ENCODE data around the gene TUBA4B. TPM values are rescaled to one million over a fixed set of nuclear protein-coding genes. Genes with fewer than 3 reads are reported as not detected.

Gene TUBA4B
- total RNA-seq, 4 donors from 2014 or later, result not detected

DNA sequence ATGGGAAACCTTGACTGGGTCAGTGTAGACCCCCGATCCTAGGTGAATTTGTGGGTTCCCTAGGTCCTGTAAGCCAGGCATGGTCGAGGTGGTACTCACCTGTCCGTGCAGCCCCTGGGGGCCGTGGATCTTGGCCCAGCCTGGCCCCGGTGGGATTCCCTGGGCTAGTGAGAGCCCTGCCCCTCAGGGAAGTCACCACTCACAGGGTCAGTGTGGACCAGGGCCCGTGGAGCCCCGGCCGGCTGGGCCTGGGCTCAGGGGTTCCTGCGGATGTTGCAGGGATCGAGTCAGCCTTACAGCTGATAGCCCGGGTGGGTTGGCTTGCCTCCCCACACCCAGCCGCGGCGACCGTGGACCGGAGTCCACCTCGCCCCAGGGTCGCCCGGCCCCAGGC lies 24.1 kb upstream of the TUBA4B start:
- ATAC-seq (ENCODE audit: low FRiP score), result peak; percentile 17
- TF ChIP-seq, protein P1, sequence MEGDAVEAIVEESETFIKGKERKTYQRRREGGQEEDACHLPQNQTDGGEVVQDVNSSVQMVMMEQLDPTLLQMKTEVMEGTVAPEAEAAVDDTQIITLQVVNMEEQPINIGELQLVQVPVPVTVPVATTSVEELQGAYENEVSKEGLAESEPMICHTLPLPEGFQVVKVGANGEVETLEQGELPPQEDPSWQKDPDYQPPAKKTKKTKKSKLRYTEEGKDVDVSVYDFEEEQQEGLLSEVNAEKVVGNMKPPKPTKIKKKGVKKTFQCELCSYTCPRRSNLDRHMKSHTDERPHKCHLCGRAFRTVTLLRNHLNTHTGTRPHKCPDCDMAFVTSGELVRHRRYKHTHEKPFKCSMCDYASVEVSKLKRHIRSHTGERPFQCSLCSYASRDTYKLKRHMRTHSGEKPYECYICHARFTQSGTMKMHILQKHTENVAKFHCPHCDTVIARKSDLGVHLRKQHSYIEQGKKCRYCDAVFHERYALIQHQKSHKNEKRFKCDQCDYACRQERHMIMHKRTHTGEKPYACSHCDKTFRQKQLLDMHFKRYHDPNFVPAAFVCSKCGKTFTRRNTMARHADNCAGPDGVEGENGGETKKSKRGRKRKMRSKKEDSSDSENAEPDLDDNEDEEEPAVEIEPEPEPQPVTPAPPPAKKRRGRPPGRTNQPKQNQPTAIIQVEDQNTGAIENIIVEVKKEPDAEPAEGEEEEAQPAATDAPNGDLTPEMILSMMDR (IDR thresholded peaks at IDR 0.05), result no peak
- no peak for DNase-seq (ENCODE audit: low spot score)

DNA sequence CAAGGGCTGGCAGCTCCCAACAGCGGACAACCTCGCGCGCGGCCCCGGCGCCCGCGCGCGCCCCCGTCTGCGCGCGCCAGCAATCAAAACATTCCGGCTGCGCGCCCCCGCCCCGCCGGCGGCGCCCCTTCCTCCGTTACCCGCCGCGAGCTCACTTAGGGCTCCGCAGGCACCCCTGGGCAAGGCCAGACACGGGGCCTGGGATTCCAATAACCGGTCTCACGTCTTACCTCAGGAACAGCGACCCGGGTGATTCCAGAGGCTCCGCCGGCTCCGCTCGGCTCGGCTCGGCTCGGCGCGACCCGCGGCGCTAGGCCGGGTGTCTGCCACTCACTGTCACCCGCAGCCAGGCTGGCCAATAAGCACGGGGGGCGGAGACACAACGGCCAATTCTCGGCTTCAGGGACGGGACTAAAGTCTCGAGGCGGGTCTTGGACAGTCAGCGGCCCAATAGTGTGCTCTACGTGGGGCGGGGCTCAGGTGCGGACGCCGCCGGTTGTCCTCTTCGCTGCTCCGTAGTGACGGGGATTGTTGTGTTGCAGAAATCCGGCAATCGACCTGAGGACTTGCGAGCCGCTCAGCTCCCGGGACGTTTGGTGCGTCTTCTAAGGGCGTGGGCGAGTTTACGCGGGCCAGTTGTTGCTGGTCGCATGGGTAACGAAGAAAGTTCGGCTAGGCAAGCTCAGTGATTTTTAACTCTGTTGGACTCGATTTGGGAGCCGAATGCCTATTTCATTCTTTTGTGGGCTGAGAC lies 23.6 kb upstream of the TUBA4B start, which contains the start of the genes ANKZF1 and ATG9A:
Gene ANKZF1, plus strand, starts transcription at position 502 of the 754 bp plus-strand sequence. CDS start 452 bp downstream, outside the sequence.
Gene ATG9A, minus strand, starts transcription at position 332 of the 754 bp plus-strand sequence. CDS start 1,612 bp downstream, outside the sequence.
- TF ChIP-seq, protein P1 (IDR thresholded peaks at IDR 0.05), result no peak
- ATAC-seq (ENCODE audit: low FRiP score) (peak; percentile 98), DNase-seq (ENCODE audit: low spot score) (peak; percentile 86)

DNA sequence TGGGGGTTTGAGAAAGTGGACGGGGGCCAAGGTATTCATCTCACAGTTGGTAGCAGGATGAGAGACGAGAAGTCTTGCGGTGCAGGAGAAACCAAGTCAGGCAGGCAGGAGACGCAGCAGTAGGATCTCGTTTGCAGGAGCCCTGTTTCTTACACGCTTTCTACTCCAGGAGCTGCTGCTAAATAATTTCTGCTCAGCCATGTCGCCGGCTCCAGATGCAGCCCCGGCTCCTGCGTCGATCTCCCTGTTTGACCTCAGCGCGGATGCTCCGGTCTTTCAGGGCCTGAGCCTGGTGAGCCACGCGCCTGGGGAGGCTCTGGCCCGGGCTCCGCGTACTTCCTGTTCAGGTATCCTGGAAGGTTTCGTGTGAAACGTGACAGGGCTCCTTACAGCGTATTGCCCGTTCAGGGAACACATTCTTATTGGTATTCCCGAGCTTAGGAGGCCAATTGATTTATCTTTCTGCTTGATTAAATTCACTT lies 22.9 kb upstream of the TUBA4B start:
- DNase-seq (ENCODE audit: low spot score) (no peak), ATAC-seq (ENCODE audit: low FRiP score) (peak; percentile 36)
- TF ChIP-seq, protein P1 (IDR thresholded peaks at IDR 0.05), result no peak

DNA sequence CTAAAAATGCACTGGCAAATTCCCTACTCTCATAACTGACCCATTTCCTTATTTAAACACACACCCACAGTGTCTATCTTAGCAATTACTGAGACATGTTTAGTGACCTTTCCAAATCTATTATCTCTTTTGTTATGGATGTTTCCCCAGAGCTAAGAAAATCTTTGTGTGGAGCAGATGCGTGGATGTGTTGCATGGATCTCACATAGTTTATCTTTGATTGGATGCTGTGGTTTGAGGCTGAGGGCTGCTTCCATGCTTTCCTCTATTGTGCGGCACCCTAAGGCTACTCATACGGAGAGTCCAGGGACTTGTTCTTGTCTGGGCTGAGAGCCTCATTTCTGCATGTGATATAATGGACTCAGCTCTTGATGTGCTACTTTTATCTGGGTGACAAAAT lies 18.7 kb upstream of the TUBA4B start:
- DNase-seq (ENCODE audit: low spot score) (no peak), ATAC-seq (ENCODE audit: low FRiP score) (no peak)
- TF ChIP-seq, protein P1 (IDR thresholded peaks at IDR 0.05), result no peak

DNA sequence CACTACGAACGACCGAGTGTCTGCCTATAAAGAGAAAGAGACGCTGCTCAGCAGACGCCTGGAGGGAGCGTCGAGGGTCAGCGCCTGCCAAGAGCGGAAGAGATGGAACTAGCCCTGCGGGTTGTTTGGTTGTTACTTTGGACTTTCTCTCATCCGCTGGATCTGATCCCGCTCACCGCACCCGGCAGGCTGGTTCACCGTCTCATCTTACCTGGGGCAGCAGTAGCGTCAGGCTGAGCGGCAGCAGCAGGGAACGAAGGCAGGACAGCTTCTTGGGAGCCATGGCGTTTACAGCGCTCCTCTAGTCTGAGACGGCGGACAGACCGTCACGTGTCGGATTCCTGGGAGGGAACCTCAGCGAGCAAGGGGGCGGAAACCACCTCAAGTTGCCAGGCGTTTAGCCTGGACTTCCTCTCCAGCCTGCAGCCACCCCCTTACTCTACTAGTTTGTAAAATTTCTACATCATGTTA lies 9.7 kb upstream of the TUBA4B start:
- ATAC-seq (ENCODE audit: low FRiP score) (peak; percentile 41), DNase-seq (ENCODE audit: low spot score) (no peak)
- TF ChIP-seq, protein P1 (IDR thresholded peaks at IDR 0.05), result no peak

DNA sequence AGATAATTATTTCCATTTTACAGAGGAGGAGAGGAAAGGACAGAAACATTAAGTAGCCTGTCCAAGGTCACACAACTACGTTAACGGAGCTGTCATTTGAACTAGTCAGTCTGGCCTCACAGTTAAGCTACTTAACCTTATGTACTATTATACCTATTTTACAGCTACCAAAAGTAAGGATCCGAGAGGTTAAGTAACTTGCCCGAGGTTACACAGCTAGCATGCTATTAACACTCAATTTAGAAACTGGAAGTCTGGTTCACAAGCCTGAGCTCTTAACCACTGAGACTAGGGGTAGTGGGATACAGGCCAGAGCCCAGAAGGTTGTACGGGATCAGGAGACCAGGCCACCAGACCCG lies 8.3 kb upstream of the TUBA4B start:
- DNase-seq (ENCODE audit: low spot score), result no peak
- no peak for ATAC-seq (ENCODE audit: low FRiP score)
- TF ChIP-seq, protein P1 (IDR thresholded peaks at IDR 0.05), result no peak

Data from omental fat pad (tissue), 4 donors.